Panc1 (cell line): Measurements from ENCODE around the gene RPLP1.

Experiments used
- POLR2AphosphoS5 ChIP-seq: IDR thresholded peaks from 2 replicates; pipeline ENCODE4 v1.6.1; 2012; ENCODE audit warnings: mild to moderate bottlenecking, low read depth, low read length, moderate library complexity
- SIN3A ChIP-seq: IDR thresholded peaks from 2 replicates; pipeline ENCODE4 v1.6.1; 2012; ENCODE audit warnings: low read depth, mild to moderate bottlenecking, low read length, moderate library complexity, borderline replicate concordance; ENCODE audit not compliant: insufficient read depth
- TCF7L2 ChIP-seq: IDR thresholded peaks from 2 replicates; pipeline ENCODE4 v1.6.1; 2011; ENCODE audit warnings: mild to moderate bottlenecking, low read depth, low read length, inconsistent platforms
- TF ChIP-seq, protein P1 (sequence below): fragments of 450-650 bp; IDR thresholded peaks from 2 replicates; pipeline ENCODE4 v1.5.1; 2017; ENCODE audit warnings: mild to moderate bottlenecking
- TF ChIP-seq, protein P2 (sequence below), 2 experiments: IDR thresholded peaks; 2 replicates each; pipeline ENCODE4 v1.6.1; 2011 to 2012; ENCODE audit warnings: low read depth in 2 of 2, control low read depth in 1 of 2, low read length in 1 of 2, mild to moderate bottlenecking in 1 of 2, moderate library complexity in 1 of 2; ENCODE audit not compliant: insufficient read depth in 1 of 2

DNA sequence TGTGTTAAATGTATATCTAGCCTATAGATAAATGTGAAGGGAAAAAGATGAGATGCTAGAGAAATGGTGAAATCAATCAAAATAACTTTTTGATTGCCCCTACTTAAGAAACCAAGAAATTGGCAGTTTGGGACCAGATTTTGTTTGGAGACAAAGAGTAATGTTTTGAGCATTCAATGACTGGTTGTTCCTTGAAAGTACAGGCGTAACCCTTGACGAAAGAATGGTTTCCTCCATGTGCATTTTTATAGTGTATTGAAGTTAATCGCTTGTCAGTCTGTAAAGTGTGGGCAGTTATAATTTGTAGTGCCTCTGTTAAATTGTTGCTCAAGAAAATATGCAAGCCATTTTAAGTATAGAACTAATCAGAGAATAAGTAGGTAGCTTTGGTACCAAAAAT is 37.2 kb upstream of the RPLP1 start:
- TF ChIP-seq, protein P1, sequence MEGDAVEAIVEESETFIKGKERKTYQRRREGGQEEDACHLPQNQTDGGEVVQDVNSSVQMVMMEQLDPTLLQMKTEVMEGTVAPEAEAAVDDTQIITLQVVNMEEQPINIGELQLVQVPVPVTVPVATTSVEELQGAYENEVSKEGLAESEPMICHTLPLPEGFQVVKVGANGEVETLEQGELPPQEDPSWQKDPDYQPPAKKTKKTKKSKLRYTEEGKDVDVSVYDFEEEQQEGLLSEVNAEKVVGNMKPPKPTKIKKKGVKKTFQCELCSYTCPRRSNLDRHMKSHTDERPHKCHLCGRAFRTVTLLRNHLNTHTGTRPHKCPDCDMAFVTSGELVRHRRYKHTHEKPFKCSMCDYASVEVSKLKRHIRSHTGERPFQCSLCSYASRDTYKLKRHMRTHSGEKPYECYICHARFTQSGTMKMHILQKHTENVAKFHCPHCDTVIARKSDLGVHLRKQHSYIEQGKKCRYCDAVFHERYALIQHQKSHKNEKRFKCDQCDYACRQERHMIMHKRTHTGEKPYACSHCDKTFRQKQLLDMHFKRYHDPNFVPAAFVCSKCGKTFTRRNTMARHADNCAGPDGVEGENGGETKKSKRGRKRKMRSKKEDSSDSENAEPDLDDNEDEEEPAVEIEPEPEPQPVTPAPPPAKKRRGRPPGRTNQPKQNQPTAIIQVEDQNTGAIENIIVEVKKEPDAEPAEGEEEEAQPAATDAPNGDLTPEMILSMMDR = no peak
- TF ChIP-seq POLR2AphosphoS5 (no peak), SIN3A (no peak), TCF7L2 (no peak)
- TF ChIP-seq, protein P2, sequence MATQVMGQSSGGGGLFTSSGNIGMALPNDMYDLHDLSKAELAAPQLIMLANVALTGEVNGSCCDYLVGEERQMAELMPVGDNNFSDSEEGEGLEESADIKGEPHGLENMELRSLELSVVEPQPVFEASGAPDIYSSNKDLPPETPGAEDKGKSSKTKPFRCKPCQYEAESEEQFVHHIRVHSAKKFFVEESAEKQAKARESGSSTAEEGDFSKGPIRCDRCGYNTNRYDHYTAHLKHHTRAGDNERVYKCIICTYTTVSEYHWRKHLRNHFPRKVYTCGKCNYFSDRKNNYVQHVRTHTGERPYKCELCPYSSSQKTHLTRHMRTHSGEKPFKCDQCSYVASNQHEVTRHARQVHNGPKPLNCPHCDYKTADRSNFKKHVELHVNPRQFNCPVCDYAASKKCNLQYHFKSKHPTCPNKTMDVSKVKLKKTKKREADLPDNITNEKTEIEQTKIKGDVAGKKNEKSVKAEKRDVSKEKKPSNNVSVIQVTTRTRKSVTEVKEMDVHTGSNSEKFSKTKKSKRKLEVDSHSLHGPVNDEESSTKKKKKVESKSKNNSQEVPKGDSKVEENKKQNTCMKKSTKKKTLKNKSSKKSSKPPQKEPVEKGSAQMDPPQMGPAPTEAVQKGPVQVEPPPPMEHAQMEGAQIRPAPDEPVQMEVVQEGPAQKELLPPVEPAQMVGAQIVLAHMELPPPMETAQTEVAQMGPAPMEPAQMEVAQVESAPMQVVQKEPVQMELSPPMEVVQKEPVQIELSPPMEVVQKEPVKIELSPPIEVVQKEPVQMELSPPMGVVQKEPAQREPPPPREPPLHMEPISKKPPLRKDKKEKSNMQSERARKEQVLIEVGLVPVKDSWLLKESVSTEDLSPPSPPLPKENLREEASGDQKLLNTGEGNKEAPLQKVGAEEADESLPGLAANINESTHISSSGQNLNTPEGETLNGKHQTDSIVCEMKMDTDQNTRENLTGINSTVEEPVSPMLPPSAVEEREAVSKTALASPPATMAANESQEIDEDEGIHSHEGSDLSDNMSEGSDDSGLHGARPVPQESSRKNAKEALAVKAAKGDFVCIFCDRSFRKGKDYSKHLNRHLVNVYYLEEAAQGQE (IDR thresholded peaks at IDR 0.05; ENCODE audit: insufficient read depth in 1 of 2, low read depth in 2 of 2, low read length in 1 of 2) = no peak
